GM12873 (cell line): ENCODE measurements around the gene ADAMTSL4.

Experiments used
- CTCF ChIP-seq: IDR thresholded peaks from 2 replicates; pipeline ENCODE4 v1.5.1; 2012; ENCODE audit warnings: low read depth, mild to moderate bottlenecking, moderate library complexity, low read length, control low read depth; ENCODE audit not compliant: insufficient read depth; ENCODE audit errors: missing control alignments

ADAMTSL4 gene

GRCh38 chr1:150557065-150557600, 7.9 kb downstream of the ADAMTSL4 start:
- TF ChIP-seq CTCF, result no peak

GRCh38 chr1:150557813-150558212, 8.6 kb downstream of the ADAMTSL4 start:
- no peak for TF ChIP-seq CTCF

GRCh38 chr1:150558303-150558704, 9.1 kb downstream of the ADAMTSL4 start:
- TF ChIP-seq CTCF, result no peak

GRCh38 chr1:150558761-150559655, 9.8 kb downstream of the ADAMTSL4 start:
- TF ChIP-seq CTCF, result no peak

GRCh38 chr1:150559656-150560010, 10.4 kb downstream of the ADAMTSL4 start:
- TF ChIP-seq CTCF, result no peak

GRCh38 chr1:150560011-150560438, 10.8 kb downstream of the ADAMTSL4 start:
- peak; percentile 99 for TF ChIP-seq CTCF

- TF ChIP-seq CTCF, result peak; percentile 93
These were observed 11.5 kb downstream of the ADAMTSL4 start for GRCh38 chr1:150560576-150561253.
